ENCODE measurements around the gene KMT2B. TPM values are rescaled to one million over a fixed set of nuclear protein-coding genes. Genes with fewer than 3 reads are reported as not detected.
A peak's percentile ranks its signal among the peaks of the same experiment; 100 is the strongest.

Gene KMT2B
- polyA plus RNA-seq, 2 of the 4 experiments (the other 2 are of a cell fraction): 17.8 to 39.4 TPM

DNA sequence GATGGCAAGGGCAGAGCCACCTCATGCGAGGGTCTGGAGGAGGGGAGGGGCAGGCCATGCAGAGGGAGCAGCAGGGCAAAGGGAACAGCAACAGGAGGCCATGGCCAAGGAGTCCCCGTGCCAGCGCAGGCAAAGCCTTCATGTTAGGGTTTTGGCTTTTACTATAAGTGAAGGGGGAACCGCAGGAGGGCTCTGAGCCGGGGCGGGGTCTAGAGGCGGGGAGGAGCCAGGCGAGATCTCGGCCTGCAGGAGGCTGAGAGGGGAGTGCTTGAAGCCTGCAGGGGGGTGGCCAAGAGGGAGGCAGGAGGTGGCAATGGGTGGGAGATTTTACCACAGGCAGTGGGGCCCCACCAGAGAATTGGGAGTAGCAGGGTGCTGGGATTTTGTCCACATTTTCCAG, 63.8 kb downstream of the KMT2B start:
- Histone ChIP-seq H3K27ac (no peak overlapping the region), H3K9me3 (no peaks in the 10 kb centered on the region), H3K4me2 (no peak overlapping the region), H3K4me3 (no peak overlapping the region), H3K4me1 (no peaks in the 10 kb centered on the region)
- CTCF ChIA-PET: interaction anchor here (1.2 to 1.7 kb wide), 2 partner anchors 8 to 13 kb away, joined by 3 to 5 read pairs; no protein-coding TSS in a partner anchor
- 75% methylated on average over 9 of the region's 9 CpGs for whole genome bisulfite sequencing (ENCODE audit: missing lambda C conversion rate)
- ATAC-seq (peak in 1 of 2 experiments; percentile 11; a peak in 2 of 6 replicates), FAIRE-seq (no peak), DNase-seq (ENCODE audit: low read depth in 1 of 2, low spot score in 1 of 2) (no peak)
- POLR2A ChIA-PET: no interaction called here
- TF ChIP-seq JUNB (IDR thresholded peaks at IDR 0.05) (no peak), CEBPB (IDR thresholded peaks at IDR 0.05) (no peak), FOSB (CRISPR knock-in tag; IDR thresholded peaks at IDR 0.05) (no peak), POLR2A (IDR thresholded peaks at IDR 0.05; ENCODE audit: low read length) (no peak), MYC (IDR thresholded peaks at IDR 0.05; ENCODE audit: borderline replicate concordance, low read length) (no peak), CHD4 (IDR thresholded peaks at IDR 0.05; ENCODE audit: borderline replicate concordance) (no peak), POLR2AphosphoS2 (conservative IDR thresholded peaks at IDR 0.05; ENCODE audit: low read length) (no peak), ZNF302 (CRISPR knock-in tag; IDR thresholded peaks at IDR 0.05) (no peak), EHF (CRISPR knock-in tag; IDR thresholded peaks at IDR 0.05) (no peak), HDAC2 (IDR thresholded peaks at IDR 0.05) (no peak), ZC3H11A (IDR thresholded peaks at IDR 0.05) (no peak), RFX5 (IDR thresholded peaks at IDR 0.05) (no peak)
- TF ChIP-seq, protein P1, sequence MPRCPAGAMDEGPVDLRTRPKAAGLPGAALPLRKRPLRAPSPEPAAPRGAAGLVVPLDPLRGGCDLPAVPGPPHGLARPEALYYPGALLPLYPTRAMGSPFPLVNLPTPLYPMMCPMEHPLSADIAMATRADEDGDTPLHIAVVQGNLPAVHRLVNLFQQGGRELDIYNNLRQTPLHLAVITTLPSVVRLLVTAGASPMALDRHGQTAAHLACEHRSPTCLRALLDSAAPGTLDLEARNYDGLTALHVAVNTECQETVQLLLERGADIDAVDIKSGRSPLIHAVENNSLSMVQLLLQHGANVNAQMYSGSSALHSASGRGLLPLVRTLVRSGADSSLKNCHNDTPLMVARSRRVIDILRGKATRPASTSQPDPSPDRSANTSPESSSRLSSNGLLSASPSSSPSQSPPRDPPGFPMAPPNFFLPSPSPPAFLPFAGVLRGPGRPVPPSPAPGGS (IDR thresholded peaks at IDR 0.05): no peak
- TF ChIP-seq, protein P2, sequence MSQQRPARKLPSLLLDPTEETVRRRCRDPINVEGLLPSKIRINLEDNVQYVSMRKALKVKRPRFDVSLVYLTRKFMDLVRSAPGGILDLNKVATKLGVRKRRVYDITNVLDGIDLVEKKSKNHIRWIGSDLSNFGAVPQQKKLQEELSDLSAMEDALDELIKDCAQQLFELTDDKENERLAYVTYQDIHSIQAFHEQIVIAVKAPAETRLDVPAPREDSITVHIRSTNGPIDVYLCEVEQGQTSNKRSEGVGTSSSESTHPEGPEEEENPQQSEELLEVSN (IDR thresholded peaks at IDR 0.05; ENCODE audit: borderline replicate concordance, low read depth): no peak

DNA sequence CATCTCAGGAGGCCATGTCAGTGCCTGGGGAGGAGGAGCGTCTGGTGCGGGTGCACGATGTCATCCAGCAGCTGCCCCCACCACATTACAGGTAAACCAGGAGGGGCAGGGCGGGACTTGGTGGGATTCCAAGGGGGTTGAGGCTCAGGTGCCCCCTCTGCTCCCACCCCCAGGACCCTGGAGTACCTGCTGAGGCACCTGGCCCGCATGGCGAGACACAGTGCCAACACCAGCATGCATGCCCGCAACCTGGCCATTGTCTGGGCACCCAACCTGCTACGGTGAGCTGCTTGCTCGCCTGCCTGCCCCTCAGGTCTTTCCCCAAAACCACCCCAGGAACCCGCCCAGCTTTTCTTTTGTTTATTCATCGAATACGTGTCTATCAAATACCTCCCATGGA, 64.8 kb downstream of the KMT2B start:
- ATAC-seq: no peak

More for the DNA sequence above, 64.8 kb downstream of the KMT2B start:
- Histone ChIP-seq H3K9me3 (no peaks in the 10 kb centered on the region), H3K4me1 (no peaks in the 10 kb centered on the region), H3K4me3 (no peak overlapping the region), H3K27ac (no peak overlapping the region), H3K4me2 (no peak overlapping the region)
- FAIRE-seq: no peak
- ChIA-PET POLR2A (no interaction called here), CTCF (interaction anchor here (1.2 to 1.7 kb wide), 2 partner anchors 9 to 12 kb away, joined by 3 to 5 read pairs; no protein-coding TSS in a partner anchor)
- WGBS (ENCODE audit: missing lambda C conversion rate): 89% methylated on average over 12 of the region's 12 CpGs
- no peak for TF ChIP-seq RNF2 (IDR thresholded peaks at IDR 0.05; ENCODE audit: borderline replicate concordance, low read depth)
- no peak for TF ChIP-seq EP300 (IDR thresholded peaks at IDR 0.05)
- TF ChIP-seq MYC (IDR thresholded peaks at IDR 0.05; ENCODE audit: borderline replicate concordance, low read length): no peak
- TF ChIP-seq KDM1A (IDR thresholded peaks at IDR 0.05; ENCODE audit: low read depth): no peak
- TF ChIP-seq NFE2L2 (conservative IDR thresholded peaks at IDR 0.05; ENCODE audit: low read length): no peak
- no peak for TF ChIP-seq KDM5A (IDR thresholded peaks at IDR 0.05)
- no peak for TF ChIP-seq MAZ (IDR thresholded peaks at IDR 0.05; ENCODE audit: borderline replicate concordance, low read depth, low read length)
- no peak for TF ChIP-seq POLR2AphosphoS2 (conservative IDR thresholded peaks at IDR 0.05; ENCODE audit: low read length)
- no peak for TF ChIP-seq FOSL2 (IDR thresholded peaks at IDR 0.05)
- TF ChIP-seq FOSL2 (CRISPR knock-in tag; IDR thresholded peaks at IDR 0.05): no peak
- no peak for TF ChIP-seq FOXS1 (CRISPR knock-in tag; IDR thresholded peaks at IDR 0.05)
- TF ChIP-seq ESRRA (IDR thresholded peaks at IDR 0.05; ENCODE audit: borderline replicate concordance, low read length): no peak
- no peak for TF ChIP-seq TP53 (CRISPR knock-in tag; IDR thresholded peaks at IDR 0.05)
- no peak for TF ChIP-seq ZNF302 (CRISPR knock-in tag; IDR thresholded peaks at IDR 0.05)
- TF ChIP-seq RFX5 (IDR thresholded peaks at IDR 0.05): no peak
- no peak for TF ChIP-seq JUN (IDR thresholded peaks at IDR 0.05)
- TF ChIP-seq CEBPB (IDR thresholded peaks at IDR 0.05): no peak
- TF ChIP-seq, protein P3, sequence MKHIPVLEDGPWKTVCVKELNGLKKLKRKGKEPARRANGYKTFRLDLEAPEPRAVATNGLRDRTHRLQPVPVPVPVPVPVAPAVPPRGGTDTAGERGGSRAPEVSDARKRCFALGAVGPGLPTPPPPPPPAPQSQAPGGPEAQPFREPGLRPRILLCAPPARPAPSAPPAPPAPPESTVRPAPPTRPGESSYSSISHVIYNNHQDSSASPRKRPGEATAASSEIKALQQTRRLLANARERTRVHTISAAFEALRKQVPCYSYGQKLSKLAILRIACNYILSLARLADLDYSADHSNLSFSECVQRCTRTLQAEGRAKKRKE (CRISPR knock-in tag; IDR thresholded peaks at IDR 0.05; ENCODE audit: low read depth): no peak
- no peak for TF ChIP-seq CBX2 (IDR thresholded peaks at IDR 0.05; ENCODE audit: borderline replicate concordance, low read depth)
- no peak for TF ChIP-seq HOXB13 (CRISPR knock-in tag; IDR thresholded peaks at IDR 0.05; ENCODE audit: low read depth)
- no peak for DNase-seq (ENCODE audit: low read depth in 1 of 2, low spot score in 1 of 2)

Measured in A549 (cell line).